Measurements from ENCODE around the gene AAR2.
A peak's percentile ranks its signal among the peaks of the same experiment; 100 is the strongest.

Gene AAR2

GRCh38 chr20:36235892-36236785 is at the start of gene AAR2:
Gene AAR2 (plus strand): TSS chr20:36236478. CDS start chr20:36239869, 3,391 bp downstream.
- ATAC-seq (peak; percentile 96), DNase-seq (peak; percentile 85)

GRCh38 chr20:36193977-36194712 is 42.1 kb upstream of the AAR2 start:
- no peak for ATAC-seq
- DNase-seq = no peak

- ATAC-seq (no peak), DNase-seq (no peak)
Measured at GRCh38 chr20:36196676-36197075, 39.6 kb upstream of the AAR2 start.

GRCh38 chr20:36197271-36197670 is 39.0 kb upstream of the AAR2 start:
- DNase-seq = no peak
- no peak for ATAC-seq

- DNase-seq (peak; percentile 81), ATAC-seq (peak; percentile 65)
Measured at GRCh38 chr20:36199345-36200257, 36.7 kb upstream of the AAR2 start.

GRCh38 chr20:36200451-36200850 is 35.8 kb upstream of the AAR2 start:
- DNase-seq = no peak
- ATAC-seq = no peak

- no peak for DNase-seq
- no peak for ATAC-seq
Measured at GRCh38 chr20:36201198-36201597, 35.1 kb upstream of the AAR2 start.

- ATAC-seq = peak; percentile 67
- DNase-seq = peak; percentile 84
Measured at GRCh38 chr20:36202891-36203338, 33.4 kb upstream of the AAR2 start.

- ATAC-seq (no peak), DNase-seq (no peak)
Measured at GRCh38 chr20:36203861-36204260, 32.4 kb upstream of the AAR2 start.

GRCh38 chr20:36205026-36205425 is 31.3 kb upstream of the AAR2 start:
- ATAC-seq = no peak
- DNase-seq = no peak

- DNase-seq = no peak
- no peak for ATAC-seq
Measured at GRCh38 chr20:36206068-36206467, 30.2 kb upstream of the AAR2 start.

- DNase-seq (no peak), ATAC-seq (no peak)
Measured at GRCh38 chr20:36206641-36207040, 29.6 kb upstream of the AAR2 start.

- DNase-seq (no peak), ATAC-seq (no peak)
Measured at GRCh38 chr20:36207602-36208001, 28.7 kb upstream of the AAR2 start.

- no peak for ATAC-seq
- DNase-seq = no peak
Measured at GRCh38 chr20:36208257-36208656, 28.0 kb upstream of the AAR2 start.

GRCh38 chr20:36210436-36211021 is 25.7 kb upstream of the AAR2 start:
- ATAC-seq (no peak), DNase-seq (no peak)

GRCh38 chr20:36213362-36213761 is 22.9 kb upstream of the AAR2 start:
- no peak for DNase-seq
- no peak for ATAC-seq

GRCh38 chr20:36214684-36215256 is 21.5 kb upstream of the AAR2 start:
- DNase-seq (peak; percentile 19), ATAC-seq (no peak)

- no peak for ATAC-seq
- DNase-seq = no peak
Measured at GRCh38 chr20:36215778-36216177, 20.5 kb upstream of the AAR2 start.

GRCh38 chr20:36216314-36217025 is 19.8 kb upstream of the AAR2 start:
- no peak for ATAC-seq
- DNase-seq = no peak

- DNase-seq (no peak), ATAC-seq (no peak)
Measured at GRCh38 chr20:36217226-36217625, 19.1 kb upstream of the AAR2 start.

Measured in stimulated activated naive CD8-positive, alpha-beta T cell treated with anti-CD3 and anti-CD28 coated beads, Interleukin-15, Interleukin-2, amounts not matched to agents 100 U/mL and 50 U/mL, for 24 hours (primary cell).